Neural cell (in vitro differentiated cells): ENCODE results near the gene TM9SF1. TPM values are rescaled to one million over a fixed set of nuclear protein-coding genes. Genes with fewer than 3 reads are reported as not detected.

Experiments
- H2AFZ ChIP-seq: fragments of 200-600, 300-800 bp; sonication (generic), shearing (Covaris generic); 2 replicates; pipeline ENCODE4 v1.6.0; 2014; ENCODE audit warnings: low read depth, mild to moderate bottlenecking, antibody characterized with exemption, low read length, moderate library complexity
- H3F3A ChIP-seq: fragments of 200-600 bp; shearing (Covaris generic); 2 replicates; pipeline ENCODE4 v1.6.1; 2016; ENCODE audit warnings: mild to moderate bottlenecking, moderate library complexity, mixed read lengths, antibody characterized with exemption, low read length; ENCODE audit not compliant: insufficient read depth, poor library complexity, severe bottlenecking
- H3K27ac ChIP-seq: fragments of 200-600, 300-800 bp; sonication (generic), shearing (Covaris generic); 2 replicates; pipeline ENCODE4 v1.5.1; 2014; ENCODE audit warnings: mild to moderate bottlenecking, low read length, moderate library complexity
- H3K27me3 ChIP-seq: fragments of 300-800, 200-600 bp; sonication (generic), shearing (Covaris generic); 2 replicates; pipeline ENCODE4 v1.6.0; 2014; ENCODE audit warnings: mild to moderate bottlenecking, low read depth, low read length, moderate library complexity; ENCODE audit not compliant: insufficient read depth
- H3K36me3 ChIP-seq: fragments of 300-800, 200-600 bp; sonication (generic), shearing (Covaris generic); 2 replicates; pipeline ENCODE4 v1.5.1; 2014; ENCODE audit warnings: mild to moderate bottlenecking, antibody characterized with exemption, low read length, moderate library complexity; ENCODE audit not compliant: insufficient read depth
- H3K4me2 ChIP-seq: fragments of 300-800, 200-600 bp; sonication (generic), shearing (Covaris generic); 2 replicates; pipeline ENCODE4 v1.6.0; 2014; ENCODE audit warnings: mild to moderate bottlenecking, low read length
- H3K4me3 ChIP-seq: fragments of 300-800, 200-600 bp; sonication (generic), shearing (Covaris generic); 2 replicates; pipeline ENCODE4 v1.5.1; 2014; ENCODE audit warnings: mild to moderate bottlenecking, low read length, moderate library complexity
- H3K79me2 ChIP-seq: fragments of 200-600 bp; shearing (Covaris generic); replicated peaks from 2 replicates; pipeline ENCODE4 v1.6.0; 2014; ENCODE audit warnings: mild to moderate bottlenecking, low read length, moderate library complexity; ENCODE audit not compliant: insufficient read depth
- H3K9ac ChIP-seq: fragments of 300-800, 200-600 bp; sonication (generic), shearing (Covaris generic); 2 replicates; pipeline ENCODE4 v1.6.1; 2016; ENCODE audit warnings: mild to moderate bottlenecking, low read length, mixed read lengths
- H3K9me2 ChIP-seq: fragments of 200-600 bp; shearing (Covaris generic); 2 replicates; pipeline ENCODE4 v1.6.1; 2016; ENCODE audit warnings: mild to moderate bottlenecking, low read length, mixed read lengths; ENCODE audit not compliant: insufficient read depth
- H3K9me3 ChIP-seq: fragments of 200-600, 300-800 bp; sonication (generic), shearing (Covaris generic); 2 replicates; pipeline ENCODE4 v1.6.1; 2016; ENCODE audit warnings: mild to moderate bottlenecking, mixed run types, low read length, moderate library complexity, mixed read lengths
- H4K20me1 ChIP-seq: fragments of 200-600 bp; shearing (Covaris generic); 2 replicates; pipeline ENCODE4 v1.6.1; 2016; ENCODE audit warnings: mild to moderate bottlenecking, mixed run types; ENCODE audit not compliant: insufficient read depth
- EP300 ChIP-seq: fragments of 450-650 bp; conservative IDR thresholded peaks from 2 replicates; pipeline ENCODE4 v1.6.1; 2014; ENCODE audit warnings: antibody characterized with exemption, mild to moderate bottlenecking, moderate library complexity; ENCODE audit not compliant: poor library complexity, severe bottlenecking
- EZH2 ChIP-seq: fragments of 200-600, 300-800 bp; shearing (Covaris generic), sonication (generic); IDR thresholded peaks from 2 replicates; pipeline ENCODE4 v1.6.1; 2014; ENCODE audit warnings: antibody characterized with exemption, low read length, borderline replicate concordance, mild to moderate bottlenecking; ENCODE audit not compliant: insufficient read depth, poor library complexity, severe bottlenecking
- MXI1 ChIP-seq: fragments of 450-650 bp; conservative IDR thresholded peaks from 2 replicates; pipeline ENCODE4 v1.6.1; 2014; ENCODE audit warnings: antibody characterized with exemption, mild to moderate bottlenecking; ENCODE audit not compliant: poor library complexity, severe bottlenecking
- POLR2AphosphoS5 ChIP-seq: IDR thresholded peaks from 2 replicates; pipeline ENCODE4 v1.6.1; 2012
- RAD21 ChIP-seq: fragments of 450-650 bp; conservative IDR thresholded peaks from 2 replicates; pipeline ENCODE4 v1.6.1; 2014; ENCODE audit warnings: antibody characterized with exemption, mild to moderate bottlenecking, moderate library complexity
- SMC3 ChIP-seq: fragments of 450-650 bp; conservative IDR thresholded peaks from 2 replicates; pipeline ENCODE4 v1.6.1; 2014; ENCODE audit warnings: antibody characterized with exemption, mild to moderate bottlenecking, moderate library complexity; ENCODE audit not compliant: poor library complexity
- TAF1 ChIP-seq: IDR thresholded peaks from 2 replicates; pipeline ENCODE4 v1.6.1; 2012; ENCODE audit warnings: low read depth
- polyA plus RNA-seq: library from polyadenylated mRNA; depleted of rRNA; stranded (reverse); fragments of >200 nt; gene quantifications from 2 replicates; pipeline ENCODE4 v1.2.3, GENCODE V29; 2014
- TF ChIP-seq, protein P1 (sequence below): fragments of 450-650 bp; IDR thresholded peaks from 2 replicates; pipeline ENCODE4 v1.5.1; 2014; ENCODE audit warnings: antibody characterized with exemption, mild to moderate bottlenecking, moderate library complexity; ENCODE audit not compliant: poor library complexity, severe bottlenecking
- TF ChIP-seq, protein P2 (sequence below): IDR thresholded peaks from 2 replicates; pipeline ENCODE4 v1.6.1; 2012; ENCODE audit warnings: borderline replicate concordance

Gene TM9SF1
- polyA plus RNA-seq, 1 donor from 2014 or later = 25.1 TPM

DNA sequence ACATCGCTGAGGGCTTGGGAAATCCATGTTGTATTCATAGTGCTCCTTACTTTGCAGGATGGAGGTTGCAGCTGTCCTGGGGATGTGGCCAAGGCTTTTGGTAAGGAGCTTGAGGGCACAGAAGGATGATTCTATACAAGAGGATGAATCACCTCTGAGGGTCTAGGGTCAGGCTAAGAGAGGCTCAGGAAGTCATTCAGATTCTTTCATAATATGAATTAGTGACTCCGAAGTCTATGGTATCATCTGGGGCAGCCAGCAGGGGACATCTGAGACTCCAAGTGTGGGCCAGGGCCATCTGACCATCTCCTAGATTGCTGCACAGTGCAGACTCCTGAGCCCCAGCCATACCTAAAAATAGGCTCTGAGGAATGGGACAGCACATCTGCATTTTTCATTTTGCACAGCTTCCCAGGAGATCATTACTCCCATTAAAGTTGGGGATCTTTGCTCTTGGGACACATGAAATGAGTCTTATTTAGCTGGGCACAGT lies 42.3 kb upstream of the TM9SF1 start:
- peaks cover 5% of the 10 kb centered on the region for H4K20me1 ChIP-seq
- TF ChIP-seq EP300 (no peak), TAF1 (no peak), RAD21 (no peak), EZH2 (no peak), SMC3 (no peak), POLR2AphosphoS5 (no peak), MXI1 (no peak)
- TF ChIP-seq, protein P1, sequence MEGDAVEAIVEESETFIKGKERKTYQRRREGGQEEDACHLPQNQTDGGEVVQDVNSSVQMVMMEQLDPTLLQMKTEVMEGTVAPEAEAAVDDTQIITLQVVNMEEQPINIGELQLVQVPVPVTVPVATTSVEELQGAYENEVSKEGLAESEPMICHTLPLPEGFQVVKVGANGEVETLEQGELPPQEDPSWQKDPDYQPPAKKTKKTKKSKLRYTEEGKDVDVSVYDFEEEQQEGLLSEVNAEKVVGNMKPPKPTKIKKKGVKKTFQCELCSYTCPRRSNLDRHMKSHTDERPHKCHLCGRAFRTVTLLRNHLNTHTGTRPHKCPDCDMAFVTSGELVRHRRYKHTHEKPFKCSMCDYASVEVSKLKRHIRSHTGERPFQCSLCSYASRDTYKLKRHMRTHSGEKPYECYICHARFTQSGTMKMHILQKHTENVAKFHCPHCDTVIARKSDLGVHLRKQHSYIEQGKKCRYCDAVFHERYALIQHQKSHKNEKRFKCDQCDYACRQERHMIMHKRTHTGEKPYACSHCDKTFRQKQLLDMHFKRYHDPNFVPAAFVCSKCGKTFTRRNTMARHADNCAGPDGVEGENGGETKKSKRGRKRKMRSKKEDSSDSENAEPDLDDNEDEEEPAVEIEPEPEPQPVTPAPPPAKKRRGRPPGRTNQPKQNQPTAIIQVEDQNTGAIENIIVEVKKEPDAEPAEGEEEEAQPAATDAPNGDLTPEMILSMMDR = no peak
- TF ChIP-seq, protein P2, sequence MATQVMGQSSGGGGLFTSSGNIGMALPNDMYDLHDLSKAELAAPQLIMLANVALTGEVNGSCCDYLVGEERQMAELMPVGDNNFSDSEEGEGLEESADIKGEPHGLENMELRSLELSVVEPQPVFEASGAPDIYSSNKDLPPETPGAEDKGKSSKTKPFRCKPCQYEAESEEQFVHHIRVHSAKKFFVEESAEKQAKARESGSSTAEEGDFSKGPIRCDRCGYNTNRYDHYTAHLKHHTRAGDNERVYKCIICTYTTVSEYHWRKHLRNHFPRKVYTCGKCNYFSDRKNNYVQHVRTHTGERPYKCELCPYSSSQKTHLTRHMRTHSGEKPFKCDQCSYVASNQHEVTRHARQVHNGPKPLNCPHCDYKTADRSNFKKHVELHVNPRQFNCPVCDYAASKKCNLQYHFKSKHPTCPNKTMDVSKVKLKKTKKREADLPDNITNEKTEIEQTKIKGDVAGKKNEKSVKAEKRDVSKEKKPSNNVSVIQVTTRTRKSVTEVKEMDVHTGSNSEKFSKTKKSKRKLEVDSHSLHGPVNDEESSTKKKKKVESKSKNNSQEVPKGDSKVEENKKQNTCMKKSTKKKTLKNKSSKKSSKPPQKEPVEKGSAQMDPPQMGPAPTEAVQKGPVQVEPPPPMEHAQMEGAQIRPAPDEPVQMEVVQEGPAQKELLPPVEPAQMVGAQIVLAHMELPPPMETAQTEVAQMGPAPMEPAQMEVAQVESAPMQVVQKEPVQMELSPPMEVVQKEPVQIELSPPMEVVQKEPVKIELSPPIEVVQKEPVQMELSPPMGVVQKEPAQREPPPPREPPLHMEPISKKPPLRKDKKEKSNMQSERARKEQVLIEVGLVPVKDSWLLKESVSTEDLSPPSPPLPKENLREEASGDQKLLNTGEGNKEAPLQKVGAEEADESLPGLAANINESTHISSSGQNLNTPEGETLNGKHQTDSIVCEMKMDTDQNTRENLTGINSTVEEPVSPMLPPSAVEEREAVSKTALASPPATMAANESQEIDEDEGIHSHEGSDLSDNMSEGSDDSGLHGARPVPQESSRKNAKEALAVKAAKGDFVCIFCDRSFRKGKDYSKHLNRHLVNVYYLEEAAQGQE = no peak
- H3K27me3 ChIP-seq = no peaks in the 10 kb centered on the region
- no peak overlapping the region for H2AFZ ChIP-seq
- peaks cover 16% of the 10 kb centered on the region for H3K36me3 ChIP-seq
- H3K9me2 ChIP-seq = no peaks in the 10 kb centered on the region
- no peaks in the 10 kb centered on the region for H3K9me3 ChIP-seq
- no peaks in the 10 kb centered on the region for H3F3A ChIP-seq
- H3K79me2 ChIP-seq = peaks cover 31% of the 10 kb centered on the region
- H3K4me2 ChIP-seq = no peak overlapping the region
- no peak overlapping the region for H3K27ac ChIP-seq
- H3K4me3 ChIP-seq = no peak overlapping the region
- H3K9ac ChIP-seq = no peak overlapping the region

GRCh38 chr14:24236689-24237462 lies 41.6 kb upstream of the TM9SF1 start:
- no peak overlapping the region for H3K27ac ChIP-seq
- no peak overlapping the region for H2AFZ ChIP-seq
- peaks cover 16% of the 10 kb centered on the region for H3K36me3 ChIP-seq
- no peaks in the 10 kb centered on the region for H3F3A ChIP-seq
- H3K79me2 ChIP-seq = peaks cover 31% of the 10 kb centered on the region
- no peak overlapping the region for H3K4me2 ChIP-seq
- TF ChIP-seq RAD21 = no peak
- TF ChIP-seq EZH2 = no peak
- TF ChIP-seq, protein P2 = no peak
- H4K20me1 ChIP-seq = peaks cover 5% of the 10 kb centered on the region
- H3K9ac ChIP-seq = no peak overlapping the region
- H3K9me2 ChIP-seq = no peaks in the 10 kb centered on the region
- H3K27me3 ChIP-seq = no peaks in the 10 kb centered on the region
- no peak overlapping the region for H3K4me3 ChIP-seq
- H3K9me3 ChIP-seq = no peaks in the 10 kb centered on the region
